GM23248 (cell line): ENCODE results near the gene PCGF2. TPM values are rescaled to one million over a fixed set of nuclear protein-coding genes. Genes with fewer than 3 reads are reported as not detected.
A peak's percentile ranks its signal among the peaks of the same experiment; 100 is the strongest.

Source experiments
- DNase-seq: peaks from one replicate; pipeline ENCODE4 v3.0.0-alpha.2; 2015
- H2AFZ ChIP-seq: fragments of 200-600 bp; sonication (generic); 2 replicates; pipeline ENCODE4 v1.6.1; 2016; ENCODE audit warnings: antibody characterized with exemption
- H3F3A ChIP-seq: fragments of 200-600 bp; sonication (generic); 2 replicates; pipeline ENCODE4 v1.6.1; 2016; ENCODE audit warnings: mild to moderate bottlenecking, antibody characterized with exemption, mixed run types; ENCODE audit not compliant: insufficient read depth
- H3K27ac ChIP-seq: fragments of 200-600 bp; sonication (generic); 2 replicates; pipeline ENCODE4 v1.5.1; 2016; ENCODE audit warnings: mild to moderate bottlenecking
- H3K27me3 ChIP-seq: fragments of 200-600 bp; sonication (generic); replicated peaks from 2 replicates; pipeline ENCODE4 v1.6.1; 2016; ENCODE audit warnings: mild to moderate bottlenecking; ENCODE audit not compliant: insufficient read depth
- H3K36me3 ChIP-seq: fragments of 200-600 bp; sonication (generic); 2 replicates; pipeline ENCODE4 v1.6.1; 2016; ENCODE audit warnings: low read depth, mild to moderate bottlenecking
- H3K4me1 ChIP-seq: fragments of 200-600 bp; sonication (generic); 2 replicates; pipeline ENCODE4 v1.6.1; 2016; ENCODE audit warnings: mild to moderate bottlenecking; ENCODE audit not compliant: insufficient read depth
- H3K4me2 ChIP-seq: fragments of 200-600 bp; sonication (generic); one replicate; pipeline ENCODE4 v1.6.1; 2016; ENCODE audit warnings: mild to moderate bottlenecking; ENCODE audit not compliant: unreplicated experiment
- H3K4me3 ChIP-seq: fragments of 200-600 bp; sonication (generic); 2 replicates; pipeline ENCODE4 v1.5.1; 2016; ENCODE audit warnings: mild to moderate bottlenecking
- H3K79me2 ChIP-seq: fragments of 200-600 bp; sonication (generic); 2 replicates; pipeline ENCODE4 v1.6.1; 2016; ENCODE audit warnings: mild to moderate bottlenecking; ENCODE audit not compliant: insufficient read depth
- H3K9ac ChIP-seq: fragments of 200-600 bp; sonication (generic); 2 replicates; pipeline ENCODE4 v1.6.1; 2016; ENCODE audit warnings: mild to moderate bottlenecking
- H3K9me2 ChIP-seq: fragments of 200-600 bp; sonication (generic); 2 replicates; pipeline ENCODE4 v1.6.1; 2016; ENCODE audit warnings: mixed run types, mild to moderate bottlenecking, moderate library complexity; ENCODE audit not compliant: insufficient read depth
- H3K9me3 ChIP-seq: fragments of 200-600 bp; sonication (generic); one replicate; pipeline ENCODE4 v1.6.1; 2017; ENCODE audit warnings: low read depth
- H4K20me1 ChIP-seq: fragments of 200-600 bp; sonication (generic); 2 replicates; pipeline ENCODE4 v1.6.0; 2016; ENCODE audit not compliant: insufficient read depth
- EZH2 ChIP-seq: fragments of 200-600 bp; sonication (generic); IDR thresholded peaks from 2 replicates; pipeline ENCODE4 v1.6.1; 2018; ENCODE audit warnings: antibody characterized with exemption, mild to moderate bottlenecking; ENCODE audit not compliant: insufficient read depth, poor library complexity, severe bottlenecking
- EZH2phosphoT487 ChIP-seq: fragments of 200-600 bp; sonication (generic); IDR thresholded peaks from 2 replicates; pipeline ENCODE4 v1.6.1; 2018; ENCODE audit warnings: antibody characterized with exemption, moderate library complexity, mild to moderate bottlenecking, low read depth; ENCODE audit not compliant: insufficient read depth
- WGBS, 2 experiments: methylation state at CpG; one replicate each; pipeline ENCODE4 v1.1.6; 2015 to 2017; ENCODE audit warnings: low lambda C conversion rate in 2 of 2, low coverage in 1 of 2; ENCODE audit errors: missing lambda C conversion rate in 2 of 2; 5-methylcytosine and 5-hydroxymethylcytosine counted together
- in situ Hi-C: fragments of 300-500 bp; cut with MboI; formaldehyde crosslinking; loops from 2 replicates; pipeline ENCODE4 v1.15.0; 2020
- polyA plus RNA-seq: library from polyadenylated mRNA; unstranded; fragments of >200 nt; fragmentation: Nextera tagmentation; extraction: Ambion mirVana; gene quantifications from 2 replicates; pipeline ENCODE4 v1.2.1, GENCODE V29; 2016
- total RNA-seq: library from RNA; depleted of rRNA; stranded (reverse); fragments of >200 nt; shearing (Covaris generic); gene quantifications from 2 replicates; pipeline ENCODE4 v1.2.3, GENCODE V29; 2014

PCGF2 gene
- total and polyA plus RNA-seq, 2 experiments from 2014 or later = 3.8 to 4.6 TPM

GRCh38 chr17:38733282-38733981 is 14.7 kb downstream of the PCGF2 start:
- no peaks in the 10 kb centered on the region for H3K27me3 ChIP-seq
- H3K36me3 ChIP-seq = peaks cover 9% of the 10 kb centered on the region; the same call in 1 of the 2 replicates
- no peak for DNase-seq
- H3K4me3 ChIP-seq = no peak overlapping the region
- H3K9ac ChIP-seq = no peak overlapping the region
- H2AFZ ChIP-seq = no peak overlapping the region
- TF ChIP-seq EZH2phosphoT487 = no peak
- TF ChIP-seq EZH2 = no peak
- no peak overlapping the region for H3K27ac ChIP-seq
- H4K20me1 ChIP-seq = no peaks in the 10 kb centered on the region
- WGBS, 2 experiments = 71 to 75% methylated on average over 9 of the region's 9 CpGs
- no peaks in the 10 kb centered on the region for H3K9me2 ChIP-seq
- in situ Hi-C loops = no loop called here
- peaks cover 27% of the 10 kb centered on the region for H3F3A ChIP-seq
- peaks cover 21% of the 10 kb centered on the region; the same call in 1 of the 2 replicates for H3K4me1 ChIP-seq
- H3K79me2 ChIP-seq = peaks cover 16% of the 10 kb centered on the region
- H3K9me3 ChIP-seq = no peaks in the 10 kb centered on the region
- H3K4me2 ChIP-seq = no peak overlapping the region

GRCh38 chr17:38732376-38733281 is 15.5 kb downstream of the PCGF2 start:
- no peaks in the 10 kb centered on the region for H3K9me3 ChIP-seq
- DNase-seq = no peak
- no peak overlapping the region for H3K4me3 ChIP-seq
- no peak overlapping the region for H2AFZ ChIP-seq
- WGBS, 2 experiments = 72% methylated on average over 7 of the region's 7 CpGs
- peaks cover 9% of the 10 kb centered on the region; the same call in 1 of the 2 replicates for H3K36me3 ChIP-seq
- no peak for TF ChIP-seq EZH2phosphoT487
- no peak for TF ChIP-seq EZH2
- no peak overlapping the region for H3K27ac ChIP-seq
- peaks cover 21% of the 10 kb centered on the region; the same call in 1 of the 2 replicates for H3K4me1 ChIP-seq
- H3K9ac ChIP-seq = no peak overlapping the region
- no peaks in the 10 kb centered on the region for H3K9me2 ChIP-seq
- H3F3A ChIP-seq = peaks cover 31% of the 10 kb centered on the region
- no peaks in the 10 kb centered on the region for H4K20me1 ChIP-seq
- no peak overlapping the region for H3K4me2 ChIP-seq
- H3K79me2 ChIP-seq = peaks cover 10% of the 10 kb centered on the region
- no peaks in the 10 kb centered on the region for H3K27me3 ChIP-seq
- in situ Hi-C loops = no loop called here

GRCh38 chr17:38731526-38732294 is 16.4 kb downstream of the PCGF2 start:
- in situ Hi-C loops = no loop called here
- peak overlapping the region; percentile 100 for H3K4me2 ChIP-seq
- H3K27ac ChIP-seq = no peak overlapping the region
- peak overlapping the region; percentile 99 for H3K4me3 ChIP-seq
- no peaks in the 10 kb centered on the region for H3K27me3 ChIP-seq
- TF ChIP-seq EZH2 = no peak
- no peak for TF ChIP-seq EZH2phosphoT487
- no peak overlapping the region for H2AFZ ChIP-seq
- no peaks in the 10 kb centered on the region for H3K9me2 ChIP-seq
- peaks cover 41% of the 10 kb centered on the region for H3F3A ChIP-seq
- peak overlapping the region; percentile 88 for H3K9ac ChIP-seq
- no peaks in the 10 kb centered on the region for H4K20me1 ChIP-seq
- DNase-seq = peak; percentile 27
- peaks cover 21% of the 10 kb centered on the region; the same call in 1 of the 2 replicates for H3K4me1 ChIP-seq
- no peaks in the 10 kb centered on the region for H3K9me3 ChIP-seq
- H3K79me2 ChIP-seq = peaks cover 10% of the 10 kb centered on the region
- H3K36me3 ChIP-seq = 0 out of 2 replicates have a peak, but pooled peaks cover under 1% of the 10 kb centered on the region
- 76% methylated on average over 8 of the region's 8 CpGs for WGBS, 2 experiments
